ENCODE results near the gene GLTP. TPM values are rescaled to one million over a fixed set of nuclear protein-coding genes. Genes with fewer than 3 reads are reported as not detected.

GLTP gene
- total and polyA plus RNA-seq, 2 of the 4 experiments (the other 2 are of a cell fraction), result 34.4 to 58.4 TPM

- no peak overlapping the region for H4K5ac ChIP-seq (ENCODE audit: low read depth, low read length)
- H4K91ac ChIP-seq (ENCODE audit: insufficient read depth, low read depth, low read length), result no peak overlapping the region
- ChIA-PET CTCF (interaction anchor here (0.6 kb wide), 1 partner anchor 67 kb away, joined by 4 read pairs; no protein-coding TSS in a partner anchor), POLR2A (ENCODE audit: unreplicated experiment) (no interaction called here)
- TF ChIP-seq ELK1 (IDR thresholded peaks at IDR 0.05; ENCODE audit: borderline replicate concordance, low read depth, low read length), result no peak
- no peak for TF ChIP-seq MAZ (IDR thresholded peaks at IDR 0.05; ENCODE audit: borderline replicate concordance, low read depth, low read length)
- no peak for TF ChIP-seq CHD1 (IDR thresholded peaks at IDR 0.05; ENCODE audit: low read depth, low read length)
- no peak for TF ChIP-seq USF2 (IDR thresholded peaks at IDR 0.05; ENCODE audit: low read depth, low read length)
- no peak for TF ChIP-seq MAFK (IDR thresholded peaks at IDR 0.05; ENCODE audit: low read depth, low read length)
- TF ChIP-seq POLR2A (IDR thresholded peaks at IDR 0.05; ENCODE audit: low read depth, low read length), result no peak
- no peak for TF ChIP-seq MXI1 (IDR thresholded peaks at IDR 0.05; ENCODE audit: borderline replicate concordance, low read depth, low read length)
- no peak for TF ChIP-seq SMC3 (IDR thresholded peaks at IDR 0.05; ENCODE audit: low read depth, low read length)
- no peak for TF ChIP-seq CTCF (conservative IDR thresholded peaks at IDR 0.05; ENCODE audit: low read depth, low read length)
- no peak for TF ChIP-seq BHLHE40 (IDR thresholded peaks at IDR 0.05; ENCODE audit: low read depth, low read length)
- no peak for TF ChIP-seq FOS (IDR thresholded peaks at IDR 0.05; ENCODE audit: low read depth, low read length)
- TF ChIP-seq RCOR1 (IDR thresholded peaks at IDR 0.05; ENCODE audit: insufficient replicate concordance, low read length), result no peak
- no peak for TF ChIP-seq NFE2L2 (IDR thresholded peaks at IDR 0.05; ENCODE audit: low read depth, low read length)
- TF ChIP-seq CEBPB (IDR thresholded peaks at IDR 0.05; ENCODE audit: low read depth, low read length), result no peak
- no peak for TF ChIP-seq RAD21 (IDR thresholded peaks at IDR 0.05; ENCODE audit: low read length)
- TF ChIP-seq RFX5 (IDR thresholded peaks at IDR 0.05; ENCODE audit: low read depth, low read length), result no peak
- H3K4me3 ChIP-seq (ENCODE audit: insufficient read depth, low read depth, low read length), result no peak overlapping the region
- no peaks in the 10 kb centered on the region for H3K79me1 ChIP-seq (ENCODE audit: low read depth in 1 of 2, low read length in 2 of 2)
- H2BK15ac ChIP-seq (ENCODE audit: low read depth, low read length), result no peak overlapping the region
- no peaks in the 10 kb centered on the region for H3K9me1 ChIP-seq (ENCODE audit: insufficient read depth, low read length)
- dilution Hi-C loops (cut with HindIII; ENCODE audit: low sequenced_read_pairs, unreplicated experiment), result no loop called here
- H2BK120ac ChIP-seq (ENCODE audit: low read depth, low read length), result no peak overlapping the region
- H3K4me2 ChIP-seq (ENCODE audit: low read depth, low read length), result no peak overlapping the region
- H3K9me3 ChIP-seq (ENCODE audit: control insufficient read depth, insufficient read depth, low read length), result no peaks in the 10 kb centered on the region
- H3K36me3 ChIP-seq (ENCODE audit: control insufficient read depth, insufficient read depth, low read length), result peaks cover 26% of the 10 kb centered on the region
- DNase-seq, result no peak
- no peak for ATAC-seq (ENCODE audit: low read depth)
- no peaks in the 10 kb centered on the region for H3K27me3 ChIP-seq (ENCODE audit: control insufficient read depth, insufficient read depth, low read length)
- H2BK5ac ChIP-seq (ENCODE audit: low read depth, low read length, poor library complexity, severe bottlenecking), result no peak overlapping the region
- in situ Hi-C loops (cut with MboI; ENCODE audit: low sequenced_read_pairs), result no loop called here
- no peak overlapping the region for H2AFZ ChIP-seq (replicated peaks; ENCODE audit: low read length, poor library complexity)
- H3K4ac ChIP-seq (ENCODE audit: low read depth, low read length), result no peak overlapping the region
- H3K56ac ChIP-seq (ENCODE audit: extremely low read depth, insufficient read depth, low read length), result no peak overlapping the region
- H3K4me1 ChIP-seq (ENCODE audit: control insufficient read depth, insufficient read depth, low read length), result no peaks in the 10 kb centered on the region; the same call in 1 of the 2 replicates
- H3K27ac ChIP-seq (ENCODE audit: insufficient read depth, low read length), result no peak overlapping the region
- no peak overlapping the region for H2AK9ac ChIP-seq (replicated peaks; ENCODE audit: low read depth, low read length, poor library complexity)
- intact Hi-C loops (cut with micrococcal nuclease), result loop anchor here (2.0 kb wide), 1 partner anchor 74 kb away; no protein-coding TSS in a partner anchor
- no TSS peak for BruUV-seq (replicated peaks)
- H3K14ac ChIP-seq (replicated peaks; ENCODE audit: low read depth, low read length), result no peak overlapping the region
- no CpG with 5 or more reads among the region's 11 CpGs for WGBS, 2 experiments (ENCODE audit: extremely low coverage in 2 of 2, insufficient read length in 1 of 2)
- H3K9ac ChIP-seq (ENCODE audit: low read depth, low read length), result no peak overlapping the region
- H3K23ac ChIP-seq (ENCODE audit: low read depth, low read length), result no peak overlapping the region
- H2BK20ac ChIP-seq (ENCODE audit: low read depth, low read length), result no peak overlapping the region
- no peaks in the 10 kb centered on the region for H4K20me1 ChIP-seq (ENCODE audit: insufficient read depth, low read length)
- H3K18ac ChIP-seq (ENCODE audit: low read depth, low read length), result no peak overlapping the region
- H2AK5ac ChIP-seq (ENCODE audit: low read depth, low read length), result no peak overlapping the region
- no peak overlapping the region for H4K8ac ChIP-seq (ENCODE audit: low read depth in 2 of 2, low read length in 2 of 2)
Measured at GRCh38 chr12:109926488-109927210, 46.3 kb upstream of the GLTP start.
